Panc1 (cell line): Measurements from ENCODE around the gene LIMK1. TPM values are rescaled to one million over a fixed set of nuclear protein-coding genes. Genes with fewer than 3 reads are reported as not detected.

Experiments
- ATAC-seq: fragments of 200-7000 bp; cut with Tn5 transposase; 2 replicates; pipeline ENCODE4 v1.9.1; 2020; ENCODE audit warnings: mild to moderate bottlenecking, moderate library complexity
- BruUV-seq: library from RNA; stranded (reverse); fragments of 400-500 nt; replicated peaks from 2 replicates; lab custom pipeline; 2021; lab: Mats Ljungman, UMichigan
- CTCF ChIA-PET: fragments of 300-600 bp; sonication (Branson Sonifier 250); formaldehyde crosslinking; loops from one replicate; lab custom pipeline; 2022; ENCODE audit warnings: antibody characterized with exemption; lab: Charles Lee
- POLR2A ChIA-PET: fragments of 300-600 bp; sonication (Branson Sonifier 250); formaldehyde crosslinking; loops from one replicate; lab custom pipeline; 2022; ENCODE audit warnings: antibody characterized with exemption; lab: Charles Lee
- DNase-seq: peaks from one replicate; pipeline ENCODE4 v3.0.0-alpha.2; 2010; ENCODE audit warnings: low read depth, low spot score
- H3K27ac ChIP-seq: 2 replicates; pipeline ENCODE4 v1.5.1; 2011; ENCODE audit warnings: mild to moderate bottlenecking, low read length, inconsistent platforms
- H3K27me3 ChIP-seq: fragments of 200-500 bp; sonication (Bioruptor generic); 2 replicates; pipeline ENCODE4 v1.6.0; 2014; ENCODE audit warnings: low read length, inconsistent platforms; ENCODE audit not compliant: control insufficient read depth, insufficient read depth
- H3K36me3 ChIP-seq: fragments of 200-500 bp; sonication (Bioruptor generic); 2 replicates; pipeline ENCODE4 v1.5.1; 2014; ENCODE audit warnings: inconsistent platforms, mild to moderate bottlenecking, low read length, moderate library complexity; ENCODE audit not compliant: control insufficient read depth, insufficient read depth
- H3K4me1 ChIP-seq: 2 replicates; pipeline ENCODE4 v1.5.1; 2011; ENCODE audit warnings: inconsistent platforms, mild to moderate bottlenecking, low read length, moderate library complexity; ENCODE audit not compliant: control insufficient read depth, insufficient read depth
- H3K4me3 ChIP-seq, 2 experiments: 2 replicates each; pipeline ENCODE4 v1.5.1; 2011 to 2012; ENCODE audit warnings: low read depth in 2 of 2, low read length in 2 of 2, mild to moderate bottlenecking in 2 of 2, inconsistent platforms in 1 of 2, moderate library complexity in 1 of 2
- H3K9me3 ChIP-seq: fragments of 200-500 bp; sonication (Bioruptor generic); 2 replicates; pipeline ENCODE4 v1.5.1; 2014; ENCODE audit warnings: low read depth, mild to moderate bottlenecking, inconsistent platforms, low read length, moderate library complexity; ENCODE audit not compliant: control insufficient read depth, insufficient read depth
- POLR2AphosphoS5 ChIP-seq: IDR thresholded peaks from 2 replicates; pipeline ENCODE4 v1.6.1; 2012; ENCODE audit warnings: mild to moderate bottlenecking, low read depth, low read length, moderate library complexity
- REST ChIP-seq, 2 experiments: IDR thresholded peaks; 2 replicates each; pipeline ENCODE4 v1.6.1; 2011 to 2012; ENCODE audit warnings: low read depth in 2 of 2, control low read depth in 1 of 2, low read length in 1 of 2, mild to moderate bottlenecking in 1 of 2, moderate library complexity in 1 of 2; ENCODE audit not compliant: insufficient read depth in 1 of 2
- SIN3A ChIP-seq: IDR thresholded peaks from 2 replicates; pipeline ENCODE4 v1.6.1; 2012; ENCODE audit warnings: low read depth, mild to moderate bottlenecking, low read length, moderate library complexity, borderline replicate concordance; ENCODE audit not compliant: insufficient read depth
- TCF7L2 ChIP-seq: IDR thresholded peaks from 2 replicates; pipeline ENCODE4 v1.6.1; 2011; ENCODE audit warnings: mild to moderate bottlenecking, low read depth, low read length, inconsistent platforms
- in situ Hi-C: cut with HindIII; loops from 2 replicates; pipeline ENCODE4 v1.10.0; 2016; ENCODE audit warnings: low sequenced_read_pairs, low pct_unique_long_range_greater_than_20kb
- intact Hi-C: fragments of 100-400 bp; cut with micrococcal nuclease; formaldehyde crosslinking; loops from one replicate; pipeline ENCODE4 v1.10.0; 2022; ENCODE audit not compliant: unreplicated experiment
- total RNA-seq: library from RNA; stranded (reverse); gene quantifications from one replicate; pipeline ENCODE4 v1.2.1, GENCODE V29; 2021; ENCODE audit not compliant: unreplicated experiment
- TF ChIP-seq, protein P1 (sequence below): fragments of 450-650 bp; IDR thresholded peaks from 2 replicates; pipeline ENCODE4 v1.5.1; 2017; ENCODE audit warnings: mild to moderate bottlenecking

Gene LIMK1
- total RNA-seq, 1 experiment from 2014 or later = 59.6 TPM

DNA sequence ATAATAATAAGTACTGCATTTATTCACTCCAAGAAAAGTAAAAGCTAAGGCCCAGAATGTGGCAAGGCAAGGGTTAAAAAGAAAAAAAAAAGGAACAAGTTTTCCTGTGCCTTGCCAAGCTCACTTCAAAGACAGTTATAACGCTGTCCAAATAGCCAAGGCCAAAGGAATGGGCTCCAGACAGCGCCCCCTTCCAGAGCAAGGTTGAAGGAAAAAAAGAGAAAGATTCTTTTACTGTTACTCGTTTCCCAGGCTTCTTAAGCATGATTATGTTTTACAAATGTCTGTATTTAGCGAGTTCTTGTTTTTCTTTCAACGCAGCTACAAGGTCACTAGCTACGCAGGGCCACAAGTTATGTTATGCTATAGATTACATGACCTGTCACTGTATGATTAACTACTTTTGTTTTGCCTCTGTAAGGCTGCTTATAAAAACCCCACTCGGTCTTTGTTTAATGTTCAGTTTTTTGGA lies 81.4 kb downstream of the LIMK1 start:
- TF ChIP-seq, protein P1, sequence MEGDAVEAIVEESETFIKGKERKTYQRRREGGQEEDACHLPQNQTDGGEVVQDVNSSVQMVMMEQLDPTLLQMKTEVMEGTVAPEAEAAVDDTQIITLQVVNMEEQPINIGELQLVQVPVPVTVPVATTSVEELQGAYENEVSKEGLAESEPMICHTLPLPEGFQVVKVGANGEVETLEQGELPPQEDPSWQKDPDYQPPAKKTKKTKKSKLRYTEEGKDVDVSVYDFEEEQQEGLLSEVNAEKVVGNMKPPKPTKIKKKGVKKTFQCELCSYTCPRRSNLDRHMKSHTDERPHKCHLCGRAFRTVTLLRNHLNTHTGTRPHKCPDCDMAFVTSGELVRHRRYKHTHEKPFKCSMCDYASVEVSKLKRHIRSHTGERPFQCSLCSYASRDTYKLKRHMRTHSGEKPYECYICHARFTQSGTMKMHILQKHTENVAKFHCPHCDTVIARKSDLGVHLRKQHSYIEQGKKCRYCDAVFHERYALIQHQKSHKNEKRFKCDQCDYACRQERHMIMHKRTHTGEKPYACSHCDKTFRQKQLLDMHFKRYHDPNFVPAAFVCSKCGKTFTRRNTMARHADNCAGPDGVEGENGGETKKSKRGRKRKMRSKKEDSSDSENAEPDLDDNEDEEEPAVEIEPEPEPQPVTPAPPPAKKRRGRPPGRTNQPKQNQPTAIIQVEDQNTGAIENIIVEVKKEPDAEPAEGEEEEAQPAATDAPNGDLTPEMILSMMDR = no peak; the same call in 1 of the 2 replicates
- no peak for TF ChIP-seq TCF7L2
- TF ChIP-seq POLR2AphosphoS5 = no peak
- TF ChIP-seq SIN3A = no peak
- TF ChIP-seq REST (IDR thresholded peaks at IDR 0.05; ENCODE audit: insufficient read depth in 1 of 2, low read depth in 2 of 2, low read length in 1 of 2) = no peak
- no peaks in the 10 kb centered on the region for H3K36me3 ChIP-seq
- intact Hi-C loops (loop anchor here (10.0 kb wide), 1 partner anchor 50 kb away; no protein-coding TSS in a partner anchor), in situ Hi-C loops (no loop called here)
- CTCF ChIA-PET = interaction anchor here (0.6 to 0.7 kb wide), 2 partner anchors 23 to 98 kb away, joined by 3 to 7 read pairs; no protein-coding TSS in a partner anchor
- H3K27ac ChIP-seq = no peak overlapping the region
- no TSS peak for BruUV-seq
- DNase-seq = no peak
- POLR2A ChIA-PET = no interaction called here
- no peaks in the 10 kb centered on the region for H3K9me3 ChIP-seq
- H3K27me3 ChIP-seq = no peaks in the 10 kb centered on the region
- ATAC-seq = no peak
- H3K4me1 ChIP-seq = no peaks in the 10 kb centered on the region
- H3K4me3 ChIP-seq = no peak overlapping the region

DNA sequence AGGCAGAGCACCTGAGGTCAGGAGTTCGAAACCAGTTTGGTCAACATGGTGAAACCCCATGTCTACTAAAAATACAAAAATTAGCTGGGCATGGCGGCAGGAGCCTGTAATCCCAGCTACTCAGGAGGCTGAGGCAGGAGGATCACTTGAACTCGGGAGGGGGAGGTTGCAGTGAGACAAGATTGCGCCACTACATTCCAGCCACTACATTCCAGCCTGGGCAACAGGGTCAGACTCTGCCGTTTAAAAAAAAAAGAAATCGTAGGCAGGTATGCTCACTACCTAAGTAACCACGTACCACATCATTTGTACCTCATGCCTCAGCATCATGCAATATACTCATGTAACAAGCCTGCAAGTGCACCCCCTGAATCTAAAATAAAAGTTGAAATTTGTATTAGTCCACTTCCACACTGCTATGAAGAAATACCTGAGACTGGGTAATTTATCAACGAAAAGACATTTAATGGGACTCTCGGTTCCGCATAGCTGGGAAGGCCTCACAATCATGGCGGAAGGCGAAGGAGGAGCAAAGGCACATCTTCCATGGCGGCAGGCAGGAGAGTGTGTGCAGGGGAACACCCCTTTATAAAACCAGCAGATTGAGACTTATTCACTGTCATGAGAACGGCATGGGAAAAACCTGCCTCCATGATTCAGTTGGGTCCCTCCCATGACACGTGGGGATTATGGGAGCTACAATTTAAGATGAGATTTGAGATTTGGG lies 82.4 kb downstream of the LIMK1 start:
- POLR2A ChIA-PET = no interaction called here
- intact Hi-C loops = loop anchor here (10.0 kb wide), 1 partner anchor 51 kb away; no protein-coding TSS in a partner anchor
- BruUV-seq = no TSS peak

More for the DNA sequence above, 82.4 kb downstream of the LIMK1 start:
- no peaks in the 10 kb centered on the region for H3K9me3 ChIP-seq
- H3K4me3 ChIP-seq = no peak overlapping the region
- TF ChIP-seq POLR2AphosphoS5 (no peak), SIN3A (no peak), REST (IDR thresholded peaks at IDR 0.05; ENCODE audit: insufficient read depth in 1 of 2, low read depth in 2 of 2, low read length in 1 of 2) (no peak), TCF7L2 (no peak)
- TF ChIP-seq, protein P1 = no peak
- H3K4me1 ChIP-seq = no peaks in the 10 kb centered on the region
- DNase-seq (no peak), ATAC-seq (no peak)
- no peaks in the 10 kb centered on the region for H3K36me3 ChIP-seq
- CTCF ChIA-PET = no interaction called here
- no peaks in the 10 kb centered on the region for H3K27me3 ChIP-seq
- H3K27ac ChIP-seq = no peak overlapping the region
- in situ Hi-C loops = no loop called here
